Loucy (cell line): Measurements from ENCODE around the gene LRP3.

Experiments
- CTCF ChIP-seq: fragments of 200-600 bp; sonication (generic); conservative IDR thresholded peaks from 2 replicates; pipeline ENCODE4 v1.5.1; 2014; ENCODE audit warnings: mild to moderate bottlenecking, antibody characterized with exemption, low read length
- EZH2phosphoT487 ChIP-seq: fragments of 200-600 bp; IDR thresholded peaks from 2 replicates; pipeline ENCODE4 v1.6.1; 2018; ENCODE audit warnings: antibody characterized with exemption, mild to moderate bottlenecking, moderate library complexity, borderline replicate concordance

DNA sequence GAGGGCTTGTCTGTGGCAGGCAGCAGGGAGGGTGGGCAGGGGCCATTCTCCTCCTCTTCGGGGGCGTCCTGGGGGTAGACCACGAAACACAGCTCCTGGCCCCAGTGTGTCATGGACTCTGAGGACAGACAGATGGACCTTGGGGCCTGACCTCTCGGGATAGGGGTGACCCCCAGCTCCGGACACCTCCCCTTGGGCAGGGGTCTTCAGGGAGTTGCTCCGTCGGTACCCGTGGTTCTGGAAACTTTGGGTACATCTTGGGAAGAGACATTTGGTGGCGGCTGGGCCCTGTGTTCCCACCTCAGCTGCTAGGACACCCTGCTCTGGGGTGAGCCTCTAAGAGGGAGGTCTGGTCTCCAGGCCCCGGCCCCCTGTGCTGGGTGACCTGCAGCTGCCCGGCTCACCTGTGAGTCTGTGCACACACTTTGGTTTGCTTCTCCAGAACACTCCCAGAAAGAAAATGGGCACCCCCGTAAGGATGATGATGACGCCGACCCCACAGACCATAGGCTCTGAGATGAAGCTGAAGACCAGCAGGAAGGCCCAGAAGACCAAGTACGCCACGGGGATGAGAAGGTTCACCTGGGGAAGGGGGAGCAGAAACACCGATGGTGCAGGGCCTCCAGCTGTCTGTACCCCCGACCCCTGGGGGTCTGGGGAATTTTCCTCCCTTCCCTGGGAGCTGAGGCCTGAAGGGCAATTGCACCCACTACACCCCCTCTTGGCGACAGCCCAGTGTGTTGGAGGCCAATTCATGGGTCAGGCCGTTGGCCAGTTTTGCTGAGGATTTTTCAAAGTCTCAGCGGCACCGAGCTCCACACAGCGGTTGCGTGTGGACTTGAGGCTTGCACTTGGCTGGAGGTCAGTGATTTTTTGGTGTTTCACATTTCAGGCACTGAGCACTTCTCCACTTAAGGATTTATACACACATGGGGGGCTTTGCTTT lies 15.0 kb downstream of the LRP3 start:
- TF ChIP-seq CTCF = no peak
- TF ChIP-seq EZH2phosphoT487 = no peak
